Renal pelvis (tissue), 4 donors: ENCODE results near the gene CHSY1. TPM values are rescaled to one million over a fixed set of nuclear protein-coding genes. Genes with fewer than 3 reads are reported as not detected.

ENCODE experiments used
- DNase-seq: peaks from one replicate; pipeline ENCODE4 v3.0.0-alpha.2; 2013
- polyA plus RNA-seq, 3 donors: library from polyadenylated mRNA; unstranded; fragments of 120-200 nt; gene quantifications; one replicate each; pipeline ENCODE4 v1.2.1, GENCODE V29; 2013; ENCODE audit not compliant: insufficient read length in 3 of 3

The CHSY1 gene
- polyA plus RNA-seq, 3 donors, result 41.5 to 44.4 (median 42.5) TPM

DNA sequence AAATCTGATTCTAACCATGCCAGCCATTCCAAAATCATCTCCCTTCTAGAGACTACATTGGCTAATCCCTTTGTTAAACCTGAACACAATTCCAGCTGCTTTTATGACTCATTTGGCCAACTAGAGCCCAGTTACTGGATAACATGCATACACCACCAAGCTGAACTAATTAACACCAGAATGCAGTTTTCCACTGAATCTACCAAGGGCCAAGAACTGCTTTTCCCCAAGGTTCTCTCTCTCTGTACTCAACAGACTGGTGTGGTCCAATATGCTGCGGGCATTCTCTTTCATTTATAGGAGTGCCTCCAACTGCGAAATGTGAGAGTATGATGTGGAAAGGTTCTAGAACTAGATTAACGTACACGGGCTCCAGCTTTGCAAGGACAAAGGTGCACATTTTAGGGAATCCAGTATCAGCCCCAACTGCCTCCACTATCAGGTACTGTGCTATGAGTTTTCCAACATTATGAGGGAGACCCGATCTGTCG is 1.5 kb downstream of the CHSY1 start:
- DNase-seq, result no peak

DNA sequence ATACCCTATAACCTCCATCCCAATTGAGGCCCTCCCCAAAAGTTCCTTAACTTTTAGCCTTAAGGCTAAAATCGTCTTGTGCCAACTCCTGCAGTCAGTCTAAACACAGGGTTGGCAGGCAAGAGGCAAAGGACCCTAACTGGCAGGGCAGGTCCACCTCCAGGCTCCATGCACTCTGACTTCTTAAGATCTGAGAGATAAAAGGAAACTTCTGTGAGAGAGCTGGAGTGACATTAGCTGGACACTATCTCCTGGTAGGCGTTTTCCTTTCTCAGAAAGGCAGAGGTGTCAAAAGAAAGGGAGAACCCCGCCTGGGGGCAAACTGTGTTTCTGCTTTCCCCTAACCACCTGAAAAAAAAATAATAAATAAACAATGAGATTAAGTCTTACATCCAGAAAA is 3.6 kb downstream of the CHSY1 start:
- DNase-seq, result no peak

DNA sequence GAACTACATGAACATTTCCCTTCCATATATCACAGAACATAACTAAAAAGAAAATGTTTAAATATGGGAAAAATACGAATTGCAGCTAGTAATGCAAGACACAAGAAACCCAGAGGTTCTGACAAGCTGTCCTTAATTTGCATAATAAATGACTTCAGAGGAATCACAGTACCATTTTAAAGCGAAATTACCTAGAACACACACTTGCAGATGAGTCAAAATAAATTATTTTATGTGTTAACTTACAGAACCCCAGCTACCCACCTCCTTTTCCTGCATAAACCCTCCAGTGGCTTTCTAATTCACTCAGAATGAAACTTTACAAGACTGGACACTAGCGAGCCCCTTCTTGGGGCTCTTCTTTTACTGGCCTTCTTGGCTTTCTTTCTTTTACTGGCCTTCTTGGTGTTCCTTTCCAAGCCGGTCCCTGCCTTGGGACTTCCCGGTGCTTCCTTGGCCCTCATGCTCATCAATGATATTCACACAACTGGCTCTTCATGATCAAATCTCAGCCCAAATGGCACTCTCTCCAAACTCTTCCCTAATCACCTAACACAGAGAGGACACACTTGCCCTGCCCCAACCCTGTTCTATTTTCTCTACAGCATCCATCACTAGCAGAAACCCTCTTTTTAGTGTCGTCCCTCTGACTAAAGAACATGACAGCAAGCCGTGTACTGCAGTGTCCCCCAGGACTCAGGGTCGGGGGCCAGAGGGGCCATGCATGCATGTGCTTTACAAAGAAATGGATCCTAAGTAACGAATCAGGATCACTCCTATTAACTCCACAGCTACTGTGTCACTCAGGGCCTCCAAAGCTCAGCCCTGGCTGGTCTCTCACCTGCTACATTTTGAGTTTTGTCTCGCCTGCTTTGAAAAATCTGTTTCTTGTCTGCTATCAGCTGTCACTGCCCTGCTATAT is 4.8 kb downstream of the CHSY1 start:
- DNase-seq, result no peak

DNA sequence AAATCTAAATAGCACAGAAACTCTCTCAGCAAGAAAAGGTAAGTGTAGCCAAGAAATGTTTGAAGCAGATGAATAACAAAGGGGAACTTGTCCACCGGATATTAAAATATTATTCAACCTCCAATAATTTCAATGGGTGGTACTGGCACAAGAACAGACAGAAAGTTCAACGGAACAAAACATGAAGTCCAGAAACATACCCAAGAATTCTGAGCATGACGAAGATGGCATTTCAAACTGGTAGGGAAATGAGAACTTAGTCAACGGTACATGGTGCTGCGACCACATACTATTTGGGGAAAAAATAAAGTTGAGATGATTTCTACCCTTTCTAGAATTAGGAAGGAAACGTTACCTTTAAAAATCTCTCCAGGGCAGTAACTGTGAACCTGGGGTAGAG is 5.5 kb downstream of the CHSY1 start:
- no peak for DNase-seq

DNA sequence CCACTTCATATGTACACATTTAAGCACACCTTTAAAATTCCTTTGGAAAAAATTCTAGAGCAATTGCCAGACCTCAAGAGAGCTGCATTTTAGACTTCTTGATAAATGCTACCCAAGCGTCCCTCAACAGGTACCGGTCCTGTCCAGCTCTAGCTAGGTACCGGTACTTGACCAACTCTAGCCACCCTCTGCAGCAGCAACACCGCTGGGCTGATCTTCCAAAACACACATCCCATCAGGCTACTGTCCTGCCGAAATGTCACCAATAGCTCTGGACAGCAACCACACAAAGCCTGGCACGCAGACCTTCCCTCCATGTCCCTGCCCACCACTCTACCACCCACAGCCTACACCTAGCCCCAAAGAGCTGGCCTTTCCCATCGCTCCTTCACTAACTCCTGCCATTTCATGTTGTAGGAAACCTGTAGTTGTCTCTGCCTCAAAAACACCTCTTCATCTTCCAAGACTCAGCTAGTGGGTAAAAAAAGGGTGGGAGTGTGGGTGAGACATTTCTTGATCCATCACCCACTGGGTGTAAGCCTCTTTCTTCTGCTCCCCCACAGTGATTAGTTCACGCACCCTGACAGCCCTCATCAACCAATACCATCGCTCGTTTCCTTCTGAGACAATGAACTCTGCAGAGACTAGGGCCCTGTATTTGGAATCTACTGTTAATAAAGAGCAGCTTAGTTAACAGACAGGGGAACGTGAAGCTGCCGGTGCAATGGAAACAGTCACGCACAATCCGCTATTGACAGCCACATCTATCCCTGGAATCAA is 6.8 kb downstream of the CHSY1 start:
- DNase-seq, result no peak

DNA sequence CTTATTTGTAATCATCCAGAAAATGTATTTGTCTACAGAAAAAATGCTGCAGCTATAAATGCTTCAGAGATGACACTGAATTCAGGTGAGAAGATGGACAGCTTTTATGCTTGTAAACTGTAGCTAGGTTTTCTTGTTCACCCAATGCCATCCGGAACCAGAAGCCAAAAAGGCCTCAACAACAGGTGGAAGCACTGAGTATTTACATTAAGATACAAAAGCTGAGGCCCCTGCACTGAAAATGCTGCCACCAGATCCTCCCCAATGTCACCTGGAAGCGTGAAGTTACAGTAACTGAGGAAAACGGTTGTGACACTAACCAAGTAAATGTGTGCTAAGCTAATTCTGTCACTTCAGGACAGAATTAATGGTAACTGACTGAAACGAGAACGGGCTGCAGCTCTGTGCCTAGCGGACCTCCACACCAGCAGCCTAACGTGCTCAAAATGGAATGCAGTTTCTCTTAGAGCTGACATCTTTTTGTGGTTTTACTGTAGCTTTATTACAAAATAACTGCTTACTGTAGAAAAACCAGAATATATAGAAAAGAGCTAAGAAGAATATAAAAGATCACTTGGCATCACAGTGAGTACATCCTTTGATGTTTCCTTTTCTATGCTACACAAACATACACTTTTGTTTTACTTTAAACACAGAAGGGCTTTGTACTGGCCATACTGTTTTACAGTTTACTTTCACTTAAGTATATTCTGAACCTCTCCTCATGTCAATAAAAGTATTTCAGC is 7.6 kb downstream of the CHSY1 start:
- DNase-seq, result no peak

DNA sequence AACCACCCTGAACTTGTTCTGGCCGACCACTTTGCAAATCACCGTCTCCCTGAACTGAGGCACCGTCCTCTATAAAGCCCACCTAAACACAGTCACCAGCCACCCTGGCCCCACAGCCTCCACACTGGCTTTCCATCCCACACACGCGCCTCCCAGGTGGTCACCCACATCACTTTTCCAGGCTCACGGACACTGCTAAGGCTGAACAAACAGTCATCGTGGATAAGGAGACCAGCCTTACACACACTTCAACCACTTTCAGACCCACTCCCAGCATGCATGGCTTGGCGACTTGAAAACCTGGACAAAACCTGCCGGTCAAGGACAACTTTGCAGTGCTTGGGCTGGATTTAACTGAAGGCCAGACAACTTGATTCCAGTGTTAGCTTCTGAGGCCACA is 8.4 kb downstream of the CHSY1 start:
- no peak for DNase-seq

DNA sequence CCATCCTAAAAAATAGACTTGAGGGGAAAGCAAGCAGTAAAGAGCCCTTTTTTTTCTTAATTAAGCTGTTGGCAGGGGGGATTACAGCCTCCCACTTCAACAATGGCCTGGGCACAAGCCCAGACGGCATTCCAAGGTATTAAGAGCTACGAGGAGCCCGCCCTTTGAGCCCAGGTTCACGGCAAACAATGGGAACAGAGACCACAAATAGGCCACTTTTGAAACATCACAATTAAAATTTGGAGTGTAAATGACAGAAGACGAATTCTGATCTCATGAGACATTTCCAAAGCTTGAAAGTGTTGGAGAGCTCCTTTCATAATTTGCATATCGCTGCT is 8.9 kb downstream of the CHSY1 start:
- no peak for DNase-seq

DNA sequence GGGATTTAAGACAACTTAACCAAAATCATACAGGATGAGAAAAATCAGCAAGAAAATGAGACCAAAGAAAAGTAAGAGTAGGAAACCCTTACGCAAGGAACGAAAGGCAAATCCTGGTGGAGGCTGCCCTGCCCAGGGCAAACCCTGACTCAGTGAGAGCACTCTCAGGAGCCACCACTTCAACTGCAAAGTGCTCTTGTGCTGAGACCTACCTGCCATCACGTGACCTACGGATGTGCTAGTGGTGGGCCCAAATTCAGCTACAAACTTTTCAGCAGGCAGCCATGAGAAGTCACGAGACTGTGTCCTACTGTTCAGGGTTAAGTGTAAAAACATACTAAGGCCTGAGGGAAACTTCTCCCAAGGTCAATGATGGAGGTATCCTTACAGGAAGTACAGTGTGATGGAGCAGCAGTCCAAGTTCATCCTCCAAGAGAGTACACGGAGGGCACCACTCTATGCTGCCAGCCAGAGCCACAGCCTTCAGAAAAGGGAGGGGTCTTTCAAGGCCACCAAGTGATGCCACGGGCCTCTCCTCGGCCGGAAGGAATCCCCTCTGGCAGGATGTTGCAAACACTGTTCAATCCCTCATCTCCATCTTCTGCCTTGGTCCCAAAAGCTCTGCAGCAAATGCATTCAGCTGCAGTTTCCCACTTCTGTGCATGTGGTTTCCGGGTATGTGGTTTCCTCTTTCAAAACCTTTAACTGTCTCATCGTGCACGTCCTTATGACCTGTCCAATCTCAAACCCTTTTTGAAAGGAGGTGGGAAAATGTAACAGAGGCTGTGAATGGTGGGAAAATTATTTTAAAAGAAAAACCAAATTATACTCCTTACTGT is 9.5 kb downstream of the CHSY1 start:
- no peak for DNase-seq

DNA sequence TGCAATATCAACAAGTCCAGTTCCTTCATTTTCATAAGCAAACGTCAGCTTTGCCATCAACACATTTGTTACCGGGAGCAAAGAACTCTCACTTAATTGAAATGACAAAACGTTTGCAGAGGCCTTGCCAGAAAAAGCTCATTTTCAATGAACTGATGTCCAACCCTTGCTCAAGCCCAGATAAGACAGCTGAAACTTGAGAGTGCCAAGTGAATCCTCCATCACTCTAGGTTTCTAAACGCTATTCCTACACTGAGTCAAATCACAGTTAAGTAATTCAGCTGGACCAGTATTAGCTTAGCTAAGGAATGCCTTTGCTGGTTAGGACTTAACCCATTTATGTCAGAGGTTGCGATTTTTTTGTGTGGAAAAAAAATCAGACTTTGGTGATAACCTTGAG is 11.5 kb downstream of the CHSY1 start:
- no peak for DNase-seq

DNA sequence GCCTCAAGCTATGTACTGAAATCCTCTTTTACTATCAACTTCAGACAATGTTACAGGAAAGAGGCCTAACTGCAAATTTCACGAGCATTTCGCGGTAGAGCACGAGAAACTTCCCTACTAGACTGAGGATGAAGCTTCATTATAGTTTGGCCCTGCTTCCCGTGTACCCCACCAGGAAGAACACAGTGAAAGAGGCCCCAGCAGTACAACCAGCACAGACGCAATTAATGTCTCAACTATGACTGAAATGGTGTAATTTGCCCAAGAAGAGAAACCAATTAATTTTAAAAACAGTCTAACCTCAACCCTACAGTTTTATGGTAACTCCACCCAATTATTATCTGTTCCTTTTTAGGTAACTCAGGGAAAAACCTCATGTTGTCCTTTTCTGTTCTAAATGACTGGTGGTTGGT is 12.1 kb downstream of the CHSY1 start:
- DNase-seq, result no peak

DNA sequence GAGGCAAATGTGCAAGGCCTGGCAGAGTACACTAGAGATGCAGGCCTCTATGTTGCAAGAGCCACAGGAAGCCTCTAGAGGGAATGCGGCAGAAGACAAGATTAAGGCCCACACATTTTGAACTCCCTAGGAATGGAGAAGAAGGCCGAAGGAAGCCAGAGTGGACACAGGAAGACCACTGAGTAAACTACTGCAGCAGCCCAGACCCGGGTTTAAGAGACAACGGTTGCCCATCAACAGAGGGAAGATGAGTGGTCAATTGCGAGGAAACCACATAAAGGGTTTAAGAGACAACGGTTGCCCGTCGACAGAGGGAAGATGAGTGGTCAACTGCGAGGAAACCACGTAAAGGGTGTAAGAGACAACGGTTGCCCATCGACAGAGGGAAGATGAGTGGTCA is 14.6 kb downstream of the CHSY1 start:
- no peak for DNase-seq

DNA sequence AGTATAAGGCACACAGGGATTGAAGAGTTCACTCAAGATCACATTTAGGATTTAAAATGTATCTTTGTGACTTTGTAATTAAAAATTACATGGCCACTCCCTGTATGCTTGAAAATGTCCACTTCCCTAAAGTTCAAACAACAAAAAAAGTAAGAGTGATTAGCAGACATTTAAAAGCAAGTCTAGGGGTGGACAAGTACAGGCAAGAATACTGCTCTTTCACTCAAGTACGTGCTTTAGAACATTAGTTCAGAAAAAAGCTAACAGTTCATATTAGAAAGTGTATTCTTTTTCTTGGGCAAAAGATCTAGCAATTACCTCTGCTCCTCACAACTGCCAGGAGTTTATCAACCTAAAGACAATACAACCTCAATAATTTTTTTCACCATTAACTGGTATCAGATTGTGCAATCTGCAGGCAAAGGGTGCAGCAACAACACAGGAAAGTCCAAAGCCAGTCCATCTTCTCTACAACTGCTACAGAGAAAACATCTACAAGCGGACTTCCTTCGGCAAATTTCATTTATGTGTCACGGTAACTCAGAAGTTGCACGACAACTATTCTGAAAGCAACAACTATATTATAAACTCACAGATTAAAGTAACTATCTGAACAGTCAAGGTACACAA is 18.1 kb downstream of the CHSY1 start:
- no peak for DNase-seq

DNA sequence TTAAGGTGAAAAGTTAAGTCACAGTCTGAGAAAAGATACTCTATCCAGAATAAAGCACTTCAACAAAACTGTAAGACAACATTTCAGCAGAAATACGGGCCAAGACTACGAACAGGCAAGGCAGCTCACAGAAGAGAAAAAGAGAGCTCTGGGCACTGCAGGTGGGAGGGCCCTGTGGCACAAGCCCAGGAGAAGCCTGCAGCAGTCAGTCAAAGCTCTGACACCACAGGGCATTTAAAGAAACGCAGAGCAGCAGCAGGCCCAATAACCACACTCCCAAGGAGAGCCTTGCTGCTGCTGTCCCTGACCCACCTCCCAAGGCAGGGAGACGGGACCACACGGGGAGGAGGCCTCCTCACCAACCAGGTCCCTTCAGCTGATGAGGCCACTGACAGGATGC is 19.2 kb downstream of the CHSY1 start:
- DNase-seq, result no peak

DNA sequence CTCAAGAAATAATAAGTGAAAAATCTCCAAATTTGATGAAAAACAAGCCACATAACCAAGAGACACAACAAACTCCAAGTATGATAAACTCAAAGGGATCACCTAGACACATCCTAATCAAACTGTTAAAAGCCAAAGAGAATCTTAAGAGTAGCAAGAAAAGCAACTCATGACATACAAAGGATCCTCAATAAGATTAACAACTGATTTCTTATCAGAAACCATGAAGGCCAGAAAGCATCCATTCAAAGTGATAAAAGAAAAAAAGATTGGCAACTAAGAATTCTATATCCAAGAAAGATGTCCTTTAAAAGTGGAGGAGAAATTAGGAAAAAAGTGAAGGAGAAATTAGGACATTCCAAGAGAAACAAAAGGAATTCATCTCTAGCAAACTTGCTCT is 23.5 kb downstream of the CHSY1 start:
- DNase-seq, result no peak

DNA sequence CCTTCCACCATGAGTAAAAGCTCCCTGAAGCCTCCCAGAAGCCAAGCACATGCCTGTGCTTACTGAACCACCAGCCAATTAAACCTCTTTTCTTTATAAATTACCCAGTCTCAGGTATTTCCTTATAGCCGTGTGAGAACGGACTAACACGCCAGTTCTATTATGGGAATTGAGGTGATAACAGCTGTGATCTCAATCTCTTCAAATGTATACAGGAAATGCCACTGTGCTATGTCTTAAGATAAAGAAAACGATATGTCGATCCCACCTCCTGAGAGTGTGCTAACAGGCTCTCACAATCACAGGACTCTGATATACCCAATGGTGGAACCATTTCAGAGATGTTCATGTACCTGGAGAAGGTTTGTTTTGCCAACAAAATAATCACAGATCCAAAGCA is 26.2 kb downstream of the CHSY1 start:
- no peak for DNase-seq

DNA sequence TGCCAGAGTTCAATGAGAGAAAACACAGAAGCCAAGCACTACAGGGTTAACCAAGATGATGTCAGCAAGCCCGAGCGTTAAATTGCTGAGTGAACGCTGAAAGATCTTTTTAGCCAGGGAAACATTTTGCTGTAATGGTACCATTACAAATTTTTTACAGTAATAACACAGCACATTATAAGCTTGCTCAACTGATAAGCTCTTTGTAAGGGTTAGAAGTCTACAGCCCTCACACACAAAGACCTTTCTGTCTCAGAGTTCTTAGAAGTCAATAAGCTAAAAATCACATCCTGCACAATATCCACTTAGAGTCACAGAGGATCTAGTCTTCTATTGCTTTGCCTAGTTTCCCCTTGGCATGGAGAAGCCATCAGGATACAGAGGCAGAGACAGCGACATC is 29.9 kb downstream of the CHSY1 start:
- no peak for DNase-seq

DNA sequence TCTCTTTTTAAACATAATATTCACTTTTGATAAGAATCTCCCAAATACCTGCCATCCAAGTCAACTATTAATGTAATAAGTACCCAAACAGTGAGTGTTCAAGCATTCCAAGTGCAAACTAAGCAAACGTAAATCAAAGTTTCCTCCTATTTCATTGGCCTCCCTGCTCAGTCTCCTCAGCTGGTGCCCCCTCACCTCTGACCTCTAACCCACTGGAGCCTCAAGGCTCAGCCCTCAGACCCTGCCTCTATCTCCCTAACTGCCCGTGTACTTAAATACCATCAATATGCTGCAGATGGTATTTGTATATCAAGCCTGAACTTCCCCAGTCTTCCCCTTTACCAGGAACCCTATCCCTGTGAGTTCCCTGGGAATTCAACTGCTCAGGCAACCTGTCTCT is 31.8 kb downstream of the CHSY1 start:
- DNase-seq, result no peak

DNA sequence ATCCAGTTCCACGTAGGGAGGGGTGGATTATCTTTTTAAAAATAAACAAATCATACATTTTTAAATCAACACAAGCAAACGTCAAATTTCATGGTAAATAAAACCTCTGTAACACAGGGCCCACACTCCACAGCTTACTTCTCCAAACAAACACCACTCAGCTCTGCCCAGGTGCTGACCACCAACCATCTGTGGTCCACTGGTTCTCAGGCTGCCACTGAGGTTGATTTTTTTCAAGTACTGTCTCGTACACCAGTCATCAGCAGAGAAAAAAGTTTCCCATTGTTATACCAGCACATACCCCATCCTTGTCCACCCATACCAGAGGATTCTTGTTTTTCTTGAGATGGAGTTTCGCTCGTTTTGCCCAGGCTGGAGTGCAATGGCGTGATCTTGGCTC is 32.4 kb downstream of the CHSY1 start:
- DNase-seq, result no peak

DNA sequence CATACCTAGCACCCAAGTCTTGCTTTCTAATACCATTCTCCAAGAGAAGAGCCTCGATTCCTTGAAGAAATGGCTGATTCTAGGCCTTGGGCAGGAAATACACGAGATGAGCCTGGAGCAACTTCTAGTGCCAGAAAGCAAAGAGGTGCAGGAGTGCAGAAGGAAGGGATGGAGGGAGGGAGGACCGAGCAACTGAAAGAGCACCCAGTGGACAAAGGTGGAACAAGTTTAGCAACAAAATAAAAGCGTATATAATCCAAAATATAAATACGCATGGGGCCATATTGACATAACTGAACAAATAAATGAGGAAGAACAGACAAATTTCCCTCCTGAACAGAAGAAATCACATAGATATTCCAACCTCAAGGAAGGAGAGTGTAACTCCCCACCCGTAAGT is 34.4 kb downstream of the CHSY1 start:
- DNase-seq, result no peak

DNA sequence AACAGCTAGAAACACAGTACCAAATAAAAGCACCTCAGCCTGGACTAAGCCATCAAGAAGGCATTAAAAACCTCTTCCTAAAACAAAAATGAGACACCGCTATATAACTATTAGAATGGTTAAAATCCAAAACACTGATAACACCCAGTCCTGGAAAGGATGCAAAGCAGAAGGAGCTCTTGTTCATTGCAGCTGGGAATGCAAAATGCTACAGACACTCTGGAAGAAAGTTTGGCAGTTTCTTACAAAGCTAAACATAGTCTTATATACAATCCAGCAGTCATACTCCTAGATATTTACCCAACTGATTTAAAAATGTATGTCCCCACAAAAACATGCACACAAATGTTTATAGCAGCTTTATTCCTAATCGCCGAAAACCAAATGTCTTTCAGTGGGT is 35.7 kb downstream of the CHSY1 start:
- DNase-seq, result no peak
